Keratinocyte (primary cell): ENCODE measurements around the gene SAMHD1. TPM values are rescaled to one million over a fixed set of nuclear protein-coding genes. Genes with fewer than 3 reads are reported as not detected.
A peak's percentile ranks its signal among the peaks of the same experiment; 100 is the strongest.

Source experiments
- DNase-seq: peaks from one replicate; pipeline ENCODE4 v3.0.0-alpha.2; 2011; ENCODE audit warnings: low read depth, missing footprints, low spot score
- FAIRE-seq: peaks from 2 replicates; lab custom pipeline; 2011; peaks lifted over from hg19 to GRCh38; lab: Jason Lieb, UNC
- H2AFZ ChIP-seq: 2 replicates; pipeline ENCODE4 v1.6.0; 2012; ENCODE audit warnings: low read length, control low read depth, inconsistent platforms; ENCODE audit not compliant: control insufficient read depth
- H3K27ac ChIP-seq: 2 replicates; pipeline ENCODE4 v1.5.1; 2011; ENCODE audit warnings: low read length; ENCODE audit not compliant: control insufficient read depth, insufficient read depth
- H3K27me3 ChIP-seq: 3 replicates; pipeline ENCODE4 v1.6.0; 2011; ENCODE audit warnings: low read length; ENCODE audit not compliant: control insufficient read depth, insufficient read depth; ENCODE audit errors: extremely low read depth
- H3K36me3 ChIP-seq, 2 experiments: 2 replicates in 1 of 2; 3 replicates in 1 of 2; pipeline ENCODE4 v1.5.1; 2011; ENCODE audit warnings: low read length in 2 of 2, mild to moderate bottlenecking in 1 of 2; ENCODE audit not compliant: control insufficient read depth in 2 of 2, insufficient read depth in 2 of 2; ENCODE audit errors: extremely low read depth in 1 of 2
- H3K4me1 ChIP-seq: 3 replicates; pipeline ENCODE4 v1.5.1; 2011; ENCODE audit warnings: low read length; ENCODE audit not compliant: control insufficient read depth, insufficient read depth; ENCODE audit errors: extremely low read depth
- H3K4me2 ChIP-seq: 3 replicates; pipeline ENCODE4 v1.6.0; 2011; ENCODE audit warnings: low read depth, low read length; ENCODE audit not compliant: control insufficient read depth, insufficient read depth; ENCODE audit errors: extremely low read depth
- H3K4me3 ChIP-seq, 3 experiments: fragments of 200-600 bp in 1 of 3; sonication (generic) in 1 of 3; 2 replicates in 2 of 3; 3 replicates in 1 of 3; pipeline ENCODE4 v1.5.1; 2011 to 2016; ENCODE audit warnings: low read length in 3 of 3, mild to moderate bottlenecking in 3 of 3, control low read depth in 2 of 3, inconsistent platforms in 1 of 3, low read depth in 1 of 3, mixed read lengths in 1 of 3, mixed run types in 1 of 3, moderate library complexity in 1 of 3; ENCODE audit not compliant: control insufficient read depth in 2 of 3, insufficient read depth in 2 of 3; ENCODE audit errors: extremely low read depth in 1 of 3
- H3K79me2 ChIP-seq: 2 replicates; pipeline ENCODE4 v1.6.0; 2012; ENCODE audit warnings: low read length; ENCODE audit not compliant: control insufficient read depth, insufficient read depth
- H3K9ac ChIP-seq: 3 replicates; pipeline ENCODE4 v1.6.0; 2011; ENCODE audit warnings: low read length; ENCODE audit not compliant: control insufficient read depth, insufficient read depth; ENCODE audit errors: extremely low read depth
- H3K9me1 ChIP-seq: 3 replicates; pipeline ENCODE4 v1.6.0; 2011; ENCODE audit warnings: low read length; ENCODE audit not compliant: control insufficient read depth, insufficient read depth; ENCODE audit errors: extremely low read depth
- H3K9me3 ChIP-seq: 2 replicates; pipeline ENCODE4 v1.5.1; 2012; ENCODE audit warnings: low read depth, low read length; ENCODE audit not compliant: control insufficient read depth
- H4K20me1 ChIP-seq: 3 replicates; pipeline ENCODE4 v1.6.0; 2011; ENCODE audit warnings: low read length; ENCODE audit not compliant: control insufficient read depth, insufficient read depth; ENCODE audit errors: extremely low read depth
- CTCF ChIP-seq, 3 experiments: IDR thresholded peaks in 1 of 3; conservative IDR thresholded peaks in 1 of 3; optimal IDR thresholded peaks in 1 of 3; 2 replicates in 2 of 3; 3 replicates in 1 of 3; pipeline versions ENCODE3 to v1.5.1; 2011; ENCODE audit warnings: low read length in 3 of 3, mild to moderate bottlenecking in 3 of 3, moderate library complexity in 2 of 3, control low read depth in 1 of 3, inconsistent platforms in 1 of 3; ENCODE audit not compliant: insufficient read depth in 2 of 3; ENCODE audit errors: extremely low read depth in 1 of 3
- EZH2 ChIP-seq: IDR thresholded peaks from one replicate; pipeline ENCODE4 v1.6.1; 2012; ENCODE audit warnings: inconsistent platforms, mild to moderate bottlenecking, low read length, moderate library complexity
- dilution Hi-C: fragments of 300-500 bp; cut with MboI; formaldehyde crosslinking; loops from one replicate; pipeline ENCODE4 v1.7.0; 2020; ENCODE audit warnings: low sequenced_read_pairs; ENCODE audit not compliant: extremely low pct_ligation_motif_present
- polyA plus RNA-seq, 5 experiments: library from polyadenylated mRNA; depleted of rRNA in 3 of 5; stranded (reverse) in 3 of 5; stranded (forward) in 1 of 5; unstranded in 1 of 5; fragments of >200 nt; gene quantifications; 1 replicate in 1 of 5; 2 replicates in 3 of 5; 3 replicates in 1 of 5; pipeline versions ENCODE4 v1.2.1 to v1.2.3, GENCODE V29; 2011 to 2012; ENCODE audit warnings: missing spikeins in 2 of 5, low read depth in 1 of 5, low replicate concordance in 1 of 5

SAMHD1 gene
- polyA plus RNA-seq, 1 donor (not counting 4 experiments of a cell fraction or from before 2014, with no cell fraction given): 26.5 TPM

DNA sequence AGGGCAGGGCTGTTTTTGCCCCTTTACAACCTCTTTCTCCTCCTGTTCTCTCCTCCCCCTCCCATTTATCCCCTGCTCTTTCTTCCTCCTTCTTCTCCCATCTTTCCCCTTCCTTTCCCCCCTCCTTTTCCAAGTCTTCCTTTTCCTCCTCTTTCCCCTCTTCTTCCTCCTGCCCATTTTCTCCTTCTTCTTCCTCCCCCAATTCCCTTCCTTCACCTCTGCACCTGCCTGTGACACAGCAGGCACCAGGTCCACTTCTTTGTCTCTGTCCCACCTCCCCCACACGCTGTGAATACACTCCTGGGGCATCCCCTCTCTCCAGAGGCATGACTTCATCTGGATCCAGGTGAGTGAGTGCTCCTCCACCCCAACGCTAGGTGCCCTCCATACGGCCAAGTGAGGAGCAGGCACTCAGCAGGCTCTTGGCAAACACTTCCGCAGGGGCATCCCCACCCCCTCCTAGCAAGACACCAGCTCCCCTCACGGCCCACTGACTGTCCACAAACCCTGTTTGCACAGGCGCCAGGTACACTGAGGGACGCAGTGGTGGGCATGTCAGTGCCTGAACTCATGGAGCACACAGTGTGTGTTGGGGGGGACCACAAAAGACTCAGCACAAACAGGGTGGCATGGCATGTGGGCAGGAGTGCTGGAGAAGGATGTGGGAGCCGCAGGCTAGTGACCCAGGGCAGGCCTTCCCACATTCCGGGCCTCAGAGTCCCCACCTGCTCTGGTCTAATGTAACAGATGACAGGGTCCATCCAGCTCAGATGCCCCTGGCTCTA lies 86.2 kb downstream of the SAMHD1 start:
- peaks cover 17% of the 10 kb centered on the region for H3K79me2 ChIP-seq
- no peak for DNase-seq
- no peaks in the 10 kb centered on the region for H4K20me1 ChIP-seq
- dilution Hi-C loops: no loop called here
- H3K4me3 ChIP-seq: no peak overlapping the region
- H3K9me3 ChIP-seq: no peaks in the 10 kb centered on the region
- H3K4me2 ChIP-seq: peak overlapping the region; percentile 27
- H3K9ac ChIP-seq: no peak overlapping the region
- H3K9me1 ChIP-seq: no peaks in the 10 kb centered on the region
- no peaks in the 10 kb centered on the region for H3K36me3 ChIP-seq
- no peak overlapping the region for H2AFZ ChIP-seq
- H3K27ac ChIP-seq: no peak overlapping the region
- FAIRE-seq: no peak
- peaks cover 8% of the 10 kb centered on the region for H3K27me3 ChIP-seq
- TF ChIP-seq CTCF (optimal IDR thresholded peaks at IDR 0.05 in 1 of 3, IDR thresholded peaks at IDR 0.05 in 1 of 3, conservative IDR thresholded peaks at IDR 0.05 in 1 of 3; ENCODE audit: extremely low read depth in 1 of 3, insufficient read depth in 2 of 3, low read length in 3 of 3): no peak
- TF ChIP-seq EZH2: no peak
- H3K4me1 ChIP-seq: peaks cover 16% of the 10 kb centered on the region

DNA sequence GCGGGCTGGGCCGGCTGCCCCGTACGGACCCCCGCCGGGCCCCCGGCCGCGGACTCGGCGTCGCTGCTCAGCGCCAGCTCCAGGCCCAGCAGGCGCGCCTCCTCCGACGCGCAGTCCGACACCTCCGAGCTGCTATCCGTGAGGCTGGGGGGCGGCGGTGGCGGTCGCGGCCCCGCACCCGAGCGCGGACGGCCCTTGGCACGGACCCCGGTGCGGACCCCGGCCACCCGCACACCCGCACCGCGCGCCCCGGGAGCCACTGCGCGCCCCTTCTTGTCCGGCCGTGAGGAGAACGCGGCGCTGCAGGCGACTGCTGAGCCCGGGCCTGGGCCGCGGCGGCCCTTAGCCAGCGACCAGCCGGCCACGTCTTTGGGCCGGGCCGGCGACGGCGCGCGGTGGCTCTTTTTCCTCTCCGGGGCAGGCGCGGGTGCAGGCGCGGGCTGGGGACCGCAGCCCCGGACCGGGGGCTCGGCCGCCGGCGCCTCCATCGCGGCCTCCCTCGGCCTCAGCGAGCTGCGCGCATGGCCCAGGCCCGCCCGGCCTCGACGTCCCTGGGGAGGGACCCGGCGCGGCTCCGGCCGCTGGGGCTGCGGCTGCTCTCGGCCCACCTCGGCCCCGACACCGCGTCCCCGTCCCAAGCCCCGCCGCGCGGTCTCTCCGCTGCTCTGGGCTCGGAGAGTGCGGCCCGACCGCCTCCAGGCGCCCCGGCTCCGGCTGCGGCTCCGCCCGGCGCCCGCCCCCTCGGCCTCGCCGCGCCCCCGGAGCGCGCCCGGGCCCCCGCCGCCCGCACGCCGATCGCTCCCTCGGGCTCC lies 88.4 kb downstream of the SAMHD1 start:
- Histone ChIP-seq H3K9ac (peak overlapping the region; percentile 84), H3K4me2 (peak overlapping the region; percentile 92), H3K9me3 (no peaks in the 10 kb centered on the region), H3K9me1 (no peaks in the 10 kb centered on the region), H3K27ac (peak overlapping the region; percentile 84), H2AFZ (no peak overlapping the region), H3K4me1 (peaks cover 37% of the 10 kb centered on the region), H3K79me2 (peaks cover 33% of the 10 kb centered on the region), H3K36me3 (peaks cover 0 to 6% of the 10 kb centered on the region in 2 experiments), H3K4me3 (peak overlapping the region; percentile 58 to 94 (median 81)), H3K27me3 (peaks cover 8% of the 10 kb centered on the region), H4K20me1 (no peaks in the 10 kb centered on the region)
- FAIRE-seq (no peak), DNase-seq (no peak)
- no peak for TF ChIP-seq CTCF (optimal IDR thresholded peaks at IDR 0.05 in 1 of 3, IDR thresholded peaks at IDR 0.05 in 1 of 3, conservative IDR thresholded peaks at IDR 0.05 in 1 of 3; ENCODE audit: extremely low read depth in 1 of 3, insufficient read depth in 2 of 3, low read length in 3 of 3)
- no peak for TF ChIP-seq EZH2
- dilution Hi-C loops: no loop called here
